ENCODE results near the gene ANKRD33B. TPM values are rescaled to one million over a fixed set of nuclear protein-coding genes. Genes with fewer than 3 reads are reported as not detected.

ANKRD33B gene
- total RNA-seq, 1 experiment from 2014 or later = 25.3 TPM

GRCh38 chr5:10682801-10683525 is 119.1 kb downstream of the ANKRD33B start:
- TF ChIP-seq CTCF (IDR thresholded peaks at IDR 0.05; ENCODE audit: insufficient read depth in 1 of 2, low read depth in 1 of 2, low read length in 1 of 2, severe bottlenecking in 1 of 2, unreplicated experiment in 1 of 2) = no peak
- H3K9me3 Mint-ChIP-seq (ENCODE audit: unreplicated experiment) = no peaks in the 10 kb centered on the region
- no peaks in the 10 kb centered on the region for H3K27me3 ChIP-seq (replicated peaks; ENCODE audit: control insufficient read depth, insufficient read depth, low read length)
- H3K4me1 ChIP-seq = no peaks in the 10 kb centered on the region
- intact Hi-C loops (cut with micrococcal nuclease; ENCODE audit: unreplicated experiment) = no loop called here
- no peak overlapping the region for H3K4me3 ChIP-seq (ENCODE audit: low read depth, low read length)
- no TSS peak for BruUV-seq (replicated peaks)
- no peaks in the 10 kb centered on the region for H3K4me1 Mint-ChIP-seq (ENCODE audit: low read depth, unreplicated experiment)
- CTCF ChIA-PET = no interaction called here
- POLR2A ChIA-PET = no interaction called here
- H3K36me3 Mint-ChIP-seq (ENCODE audit: insufficient read depth, unreplicated experiment) = peaks cover 18% of the 10 kb centered on the region
- H3K27ac Mint-ChIP-seq (ENCODE audit: unreplicated experiment) = no peak overlapping the region
- H3K4me3 Mint-ChIP-seq (ENCODE audit: unreplicated experiment) = no peak overlapping the region
- peaks cover 2% of the 10 kb centered on the region; the same call in 1 of the 2 replicates for H3K36me3 ChIP-seq (ENCODE audit: control insufficient read depth, insufficient read depth, low read length)
- no peak for DNase-seq
- no peaks in the 10 kb centered on the region for H3K9me3 ChIP-seq
- H3K27me3 Mint-ChIP-seq (ENCODE audit: insufficient read depth, unreplicated experiment) = no peaks in the 10 kb centered on the region

- TF ChIP-seq CTCF (IDR thresholded peaks at IDR 0.05; ENCODE audit: insufficient read depth in 1 of 2, low read depth in 1 of 2, low read length in 1 of 2, severe bottlenecking in 1 of 2, unreplicated experiment in 1 of 2) = no peak
- Mint-ChIP-seq H3K27ac (ENCODE audit: unreplicated experiment) (no peak overlapping the region), H3K27me3 (ENCODE audit: insufficient read depth, unreplicated experiment) (no peaks in the 10 kb centered on the region), H3K4me1 (ENCODE audit: low read depth, unreplicated experiment) (no peaks in the 10 kb centered on the region), H3K36me3 (ENCODE audit: insufficient read depth, unreplicated experiment) (peaks cover 16% of the 10 kb centered on the region), H3K9me3 (ENCODE audit: unreplicated experiment) (no peaks in the 10 kb centered on the region), H3K4me3 (ENCODE audit: unreplicated experiment) (no peak overlapping the region)
- BruUV-seq (replicated peaks) = no TSS peak
- Histone ChIP-seq H3K4me3 (ENCODE audit: low read depth, low read length) (no peak overlapping the region), H3K27me3 (replicated peaks; ENCODE audit: control insufficient read depth, insufficient read depth, low read length) (no peaks in the 10 kb centered on the region), H3K36me3 (ENCODE audit: control insufficient read depth, insufficient read depth, low read length) (peaks cover 2% of the 10 kb centered on the region; the same call in 1 of the 2 replicates), H3K9me3 (no peaks in the 10 kb centered on the region), H3K4me1 (no peaks in the 10 kb centered on the region)
- no peak for DNase-seq
- CTCF ChIA-PET = no interaction called here
- POLR2A ChIA-PET = no interaction called here
- intact Hi-C loops (cut with micrococcal nuclease; ENCODE audit: unreplicated experiment) = no loop called here
These were observed 120.6 kb downstream of the ANKRD33B start for GRCh38 chr5:10684303-10685086.

GRCh38 chr5:10685115-10685521 is 121.2 kb downstream of the ANKRD33B start:
- no peak overlapping the region for H3K27ac Mint-ChIP-seq (ENCODE audit: unreplicated experiment)
- no peak for DNase-seq
- CTCF ChIA-PET = no interaction called here

More at GRCh38 chr5:10685115-10685521, 121.2 kb downstream of the ANKRD33B start:
- Mint-ChIP-seq H3K4me1 (ENCODE audit: low read depth, unreplicated experiment) (peaks cover under 1% of the 10 kb centered on the region), H3K4me3 (ENCODE audit: unreplicated experiment) (no peak overlapping the region), H3K9me3 (ENCODE audit: unreplicated experiment) (no peaks in the 10 kb centered on the region), H3K27me3 (ENCODE audit: insufficient read depth, unreplicated experiment) (no peaks in the 10 kb centered on the region), H3K36me3 (ENCODE audit: insufficient read depth, unreplicated experiment) (peaks cover 16% of the 10 kb centered on the region)
- POLR2A ChIA-PET = no interaction called here
- no peak for TF ChIP-seq CTCF (IDR thresholded peaks at IDR 0.05; ENCODE audit: insufficient read depth in 1 of 2, low read depth in 1 of 2, low read length in 1 of 2, severe bottlenecking in 1 of 2, unreplicated experiment in 1 of 2)
- Histone ChIP-seq H3K4me1 (no peaks in the 10 kb centered on the region), H3K4me3 (ENCODE audit: low read depth, low read length) (no peak overlapping the region), H3K36me3 (ENCODE audit: control insufficient read depth, insufficient read depth, low read length) (peaks cover 2% of the 10 kb centered on the region; the same call in 1 of the 2 replicates), H3K27me3 (replicated peaks; ENCODE audit: control insufficient read depth, insufficient read depth, low read length) (no peaks in the 10 kb centered on the region), H3K9me3 (no peaks in the 10 kb centered on the region)
- no TSS peak for BruUV-seq (replicated peaks)
- intact Hi-C loops (cut with micrococcal nuclease; ENCODE audit: unreplicated experiment) = no loop called here
